ENCODE measurements around the gene ABCC6.

ABCC6 gene

GRCh38 chr16:16169615-16170014, 53.7 kb downstream of the ABCC6 start:
- Histone ChIP-seq H3K36me3 (ENCODE audit: control insufficient read depth in 2 of 2, insufficient read depth in 1 of 2, low read length in 2 of 2) (peaks cover 0 to 4% of the 10 kb centered on the region in 2 experiments; a peak in 1 of 3 replicates), H3K27ac (ENCODE audit: extremely low read depth, low read depth, low read length) (no peak overlapping the region), H3K9me3 (ENCODE audit: control insufficient read depth, insufficient read depth, low read depth, low read length) (no peaks in the 10 kb centered on the region), H3K4me1 (ENCODE audit: control insufficient read depth, insufficient read depth, low read length) (no peaks in the 10 kb centered on the region), H3K4me3 (ENCODE audit: low read depth, low read length) (no peak overlapping the region)
- CTCF ChIA-PET, result no interaction called here
- TF ChIP-seq, protein P1, sequence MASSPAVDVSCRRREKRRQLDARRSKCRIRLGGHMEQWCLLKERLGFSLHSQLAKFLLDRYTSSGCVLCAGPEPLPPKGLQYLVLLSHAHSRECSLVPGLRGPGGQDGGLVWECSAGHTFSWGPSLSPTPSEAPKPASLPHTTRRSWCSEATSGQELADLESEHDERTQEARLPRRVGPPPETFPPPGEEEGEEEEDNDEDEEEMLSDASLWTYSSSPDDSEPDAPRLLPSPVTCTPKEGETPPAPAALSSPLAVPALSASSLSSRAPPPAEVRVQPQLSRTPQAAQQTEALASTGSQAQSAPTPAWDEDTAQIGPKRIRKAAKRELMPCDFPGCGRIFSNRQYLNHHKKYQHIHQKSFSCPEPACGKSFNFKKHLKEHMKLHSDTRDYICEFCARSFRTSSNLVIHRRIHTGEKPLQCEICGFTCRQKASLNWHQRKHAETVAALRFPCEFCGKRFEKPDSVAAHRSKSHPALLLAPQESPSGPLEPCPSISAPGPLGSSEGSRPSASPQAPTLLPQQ (tag by site-specific recombination; IDR thresholded peaks at IDR 0.05), result no peak
- TF ChIP-seq TCF7L2 (IDR thresholded peaks at IDR 0.05; ENCODE audit: borderline replicate concordance, low read depth, low read length), result no peak
- no peak for TF ChIP-seq KLF7 (tag by site-specific recombination; IDR thresholded peaks at IDR 0.05; ENCODE audit: borderline replicate concordance)
- no peak for TF ChIP-seq ZNF837 (tag by site-specific recombination; IDR thresholded peaks at IDR 0.05)
- no peak for TF ChIP-seq BCL6B (tag by site-specific recombination; IDR thresholded peaks at IDR 0.05)
- TF ChIP-seq ZNF747 (tag by site-specific recombination; IDR thresholded peaks at IDR 0.05), result no peak
- POLR2A ChIA-PET, result no interaction called here

DNA sequence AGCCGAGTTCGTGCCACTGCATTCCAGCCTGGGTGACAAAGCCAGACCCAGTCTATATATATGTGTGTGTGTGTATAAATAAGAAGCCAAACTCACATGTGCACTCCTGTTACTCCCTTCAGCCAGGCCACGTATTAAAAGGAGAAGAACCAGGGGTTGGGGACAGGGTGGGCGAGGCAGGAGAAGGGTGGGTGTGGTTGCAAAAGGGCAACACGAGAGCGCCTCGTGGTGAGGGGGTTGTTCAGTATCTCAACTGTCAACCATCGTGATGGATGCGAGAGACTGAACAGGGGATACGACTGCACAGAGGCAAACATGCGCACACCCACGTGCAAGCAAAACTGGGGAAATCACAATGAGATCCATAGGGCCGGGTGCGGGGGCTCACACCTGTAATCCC, 54.9 kb downstream of the ABCC6 start:
- TF ChIP-seq, protein P2, sequence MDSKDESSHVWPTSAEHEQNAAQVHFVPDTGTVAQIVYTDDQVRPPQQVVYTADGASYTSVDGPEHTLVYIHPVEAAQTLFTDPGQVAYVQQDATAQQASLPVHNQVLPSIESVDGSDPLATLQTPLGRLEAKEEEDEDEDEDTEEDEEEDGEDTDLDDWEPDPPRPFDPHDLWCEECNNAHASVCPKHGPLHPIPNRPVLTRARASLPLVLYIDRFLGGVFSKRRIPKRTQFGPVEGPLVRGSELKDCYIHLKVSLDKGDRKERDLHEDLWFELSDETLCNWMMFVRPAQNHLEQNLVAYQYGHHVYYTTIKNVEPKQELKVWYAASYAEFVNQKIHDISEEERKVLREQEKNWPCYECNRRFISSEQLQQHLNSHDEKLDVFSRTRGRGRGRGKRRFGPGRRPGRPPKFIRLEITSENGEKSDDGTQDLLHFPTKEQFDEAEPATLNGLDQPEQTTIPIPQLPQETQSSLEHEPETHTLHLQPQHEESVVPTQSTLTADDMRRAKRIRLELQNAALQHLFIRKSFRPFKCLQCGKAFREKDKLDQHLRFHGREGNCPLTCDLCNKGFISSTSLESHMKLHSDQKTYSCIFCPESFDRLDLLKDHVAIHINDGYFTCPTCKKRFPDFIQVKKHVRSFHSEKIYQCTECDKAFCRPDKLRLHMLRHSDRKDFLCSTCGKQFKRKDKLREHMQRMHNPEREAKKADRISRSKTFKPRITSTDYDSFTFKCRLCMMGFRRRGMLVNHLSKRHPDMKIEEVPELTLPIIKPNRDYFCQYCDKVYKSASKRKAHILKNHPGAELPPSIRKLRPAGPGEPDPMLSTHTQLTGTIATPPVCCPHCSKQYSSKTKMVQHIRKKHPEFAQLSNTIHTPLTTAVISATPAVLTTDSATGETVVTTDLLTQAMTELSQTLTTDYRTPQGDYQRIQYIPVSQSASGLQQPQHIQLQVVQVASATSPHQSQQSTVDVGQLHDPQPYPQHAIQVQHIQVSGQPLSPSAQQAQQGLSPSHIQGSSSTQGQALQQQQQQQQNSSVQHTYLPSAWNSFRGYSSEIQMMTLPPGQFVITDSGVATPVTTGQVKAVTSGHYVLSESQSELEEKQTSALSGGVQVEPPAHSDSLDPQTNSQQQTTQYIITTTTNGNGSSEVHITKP (tag by site-specific recombination; IDR thresholded peaks at IDR 0.05), result no peak
- TF ChIP-seq, protein P3, sequence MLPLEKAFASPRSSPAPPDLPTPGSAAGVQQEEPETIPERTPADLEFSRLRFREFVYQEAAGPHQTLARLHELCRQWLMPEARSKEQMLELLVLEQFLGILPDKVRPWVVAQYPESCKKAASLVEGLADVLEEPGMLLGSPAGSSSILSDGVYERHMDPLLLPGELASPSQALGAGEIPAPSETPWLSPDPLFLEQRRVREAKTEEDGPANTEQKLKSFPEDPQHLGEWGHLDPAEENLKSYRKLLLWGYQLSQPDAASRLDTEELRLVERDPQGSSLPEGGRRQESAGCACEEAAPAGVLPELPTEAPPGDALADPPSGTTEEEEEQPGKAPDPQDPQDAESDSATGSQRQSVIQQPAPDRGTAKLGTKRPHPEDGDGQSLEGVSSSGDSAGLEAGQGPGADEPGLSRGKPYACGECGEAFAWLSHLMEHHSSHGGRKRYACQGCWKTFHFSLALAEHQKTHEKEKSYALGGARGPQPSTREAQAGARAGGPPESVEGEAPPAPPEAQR (tag by site-specific recombination; IDR thresholded peaks at IDR 0.05), result no peak
- TF ChIP-seq ZNF221 (tag by site-specific recombination; IDR thresholded peaks at IDR 0.05; ENCODE audit: borderline replicate concordance) (no peak), ZNF37A (tag by site-specific recombination; IDR thresholded peaks at IDR 0.05) (no peak), ZNF138 (tag by site-specific recombination; IDR thresholded peaks at IDR 0.05; ENCODE audit: borderline replicate concordance) (no peak), ZNF404 (tag by site-specific recombination; IDR thresholded peaks at IDR 0.05) (no peak), KLF8 (tag by site-specific recombination; IDR thresholded peaks at IDR 0.05) (no peak), OVOL3 (tag by site-specific recombination; IDR thresholded peaks at IDR 0.05) (no peak), ZBTB21 (tag by site-specific recombination; IDR thresholded peaks at IDR 0.05) (no peak), KLF1 (tag by site-specific recombination; IDR thresholded peaks at IDR 0.05) (no peak), ZNF394 (tag by site-specific recombination; IDR thresholded peaks at IDR 0.05; ENCODE audit: borderline replicate concordance) (no peak), ZNF621 (tag by site-specific recombination; IDR thresholded peaks at IDR 0.05) (no peak), PRDM6 (tag by site-specific recombination; IDR thresholded peaks at IDR 0.05) (no peak)
- Histone ChIP-seq H3K27ac (ENCODE audit: extremely low read depth, low read depth, low read length) (no peak overlapping the region), H3K4me3 (ENCODE audit: low read depth, low read length) (no peak overlapping the region), H3K36me3 (ENCODE audit: control insufficient read depth in 2 of 2, insufficient read depth in 1 of 2, low read length in 2 of 2) (peaks cover 0 to 4% of the 10 kb centered on the region in 2 experiments; a peak in 1 of 3 replicates), H3K9me3 (ENCODE audit: control insufficient read depth, insufficient read depth, low read depth, low read length) (no peaks in the 10 kb centered on the region), H3K4me1 (ENCODE audit: control insufficient read depth, insufficient read depth, low read length) (no peaks in the 10 kb centered on the region)
- ChIA-PET CTCF (no interaction called here), POLR2A (no interaction called here)
